Tibial nerve (tissue), 4 donors: ENCODE results near the gene CAPN14.

Source experiments
- CTCF ChIP-seq, 5 experiments: fragments of 200-600 bp in 3 of 5; fragments of 450-650 bp in 2 of 5; sonication (generic) in 3 of 5; IDR thresholded peaks; one replicate each; pipeline ENCODE4 v1.5.1; 2016 to 2019; ENCODE audit warnings: antibody characterized with exemption in 5 of 5, mild to moderate bottlenecking in 3 of 5, moderate library complexity in 2 of 5
- EP300 ChIP-seq, 2 donors: sonication (generic); formaldehyde crosslinking; IDR thresholded peaks; one replicate each; pipeline ENCODE4 v1.6.1; 2017; ENCODE audit warnings: antibody characterized with exemption in 2 of 2, mild to moderate bottlenecking in 1 of 2
- POLR2A ChIP-seq, 2 donors: fragments of 450-650 bp; IDR thresholded peaks; one replicate each; pipeline ENCODE4 v1.6.1; 2017; ENCODE audit warnings: antibody characterized with exemption in 2 of 2, mild to moderate bottlenecking in 2 of 2, moderate library complexity in 2 of 2

- TF ChIP-seq CTCF (IDR thresholded peaks at IDR 0.05) (no peak), POLR2A (IDR thresholded peaks at IDR 0.05) (no peak), EP300 (IDR thresholded peaks at IDR 0.05) (no peak)
Measured at GRCh38 chr2:31238906-31239592, 21.7 kb upstream of the CAPN14 start.
